Measurements from ENCODE around the gene DHFR.

DHFR gene

DNA sequence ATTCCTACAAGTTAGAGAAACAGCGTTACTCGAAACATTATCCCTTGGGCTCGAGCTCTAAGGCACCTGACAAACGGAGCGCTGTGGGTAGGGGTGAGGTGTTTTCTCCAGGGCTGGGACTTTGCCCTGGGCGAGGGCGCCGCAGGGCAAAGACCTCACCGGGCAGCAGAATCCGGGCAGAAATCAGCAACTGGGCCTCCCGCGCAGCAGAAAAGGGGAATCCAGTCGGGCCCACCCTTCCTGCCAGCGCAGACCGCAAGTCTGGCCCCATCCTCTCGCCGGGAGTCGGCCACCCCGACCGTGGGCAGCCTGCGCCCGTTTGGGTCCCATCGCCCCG lies 761 bp downstream of the DHFR start:
- DNase-seq, result no peak

DNA sequence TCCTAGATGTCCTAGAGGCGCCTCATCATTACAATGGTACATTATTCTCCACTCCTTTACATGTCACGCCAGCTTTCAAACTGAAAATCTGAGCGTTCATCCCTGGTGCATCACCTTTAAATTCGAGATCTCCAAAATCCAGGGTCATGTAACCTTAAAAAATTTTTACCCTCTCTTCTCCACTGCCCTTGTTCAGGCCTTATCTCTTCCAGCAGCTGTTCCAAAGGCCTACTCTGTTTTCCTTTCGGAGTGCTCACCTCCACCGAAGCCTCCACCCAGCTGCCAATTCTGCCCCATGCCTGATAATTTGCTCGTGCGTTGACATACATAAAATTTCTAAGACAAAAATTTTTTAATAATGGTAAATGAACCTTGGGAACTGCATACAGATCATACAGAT lies 1.3 kb downstream of the DHFR start:
- DNase-seq, result no peak

DNA sequence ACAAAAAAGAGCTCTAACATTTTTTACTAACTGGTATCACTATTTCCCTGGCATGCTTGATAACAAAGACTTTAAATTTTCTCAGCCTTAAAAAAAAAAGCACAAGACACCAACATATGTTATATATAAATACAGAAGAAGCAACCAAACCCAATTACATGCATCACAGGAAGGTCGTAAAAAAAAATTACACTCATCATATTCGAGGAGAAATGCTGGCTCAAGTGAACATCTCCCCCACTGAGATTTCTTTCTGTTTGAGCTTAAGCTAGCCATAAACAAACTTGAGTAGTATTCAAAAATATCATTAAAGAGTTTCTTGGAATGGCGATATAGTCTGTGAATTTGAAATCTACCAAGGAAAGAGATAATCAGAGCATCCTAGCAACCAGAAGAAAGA lies 7.9 kb downstream of the DHFR start:
- DNase-seq, result no peak

GRCh38 chr5:80644900-80645299 lies 9.9 kb downstream of the DHFR start:
- DNase-seq, result no peak

GRCh38 chr5:80641353-80641752 lies 13.4 kb downstream of the DHFR start:
- DNase-seq, result no peak

DNA sequence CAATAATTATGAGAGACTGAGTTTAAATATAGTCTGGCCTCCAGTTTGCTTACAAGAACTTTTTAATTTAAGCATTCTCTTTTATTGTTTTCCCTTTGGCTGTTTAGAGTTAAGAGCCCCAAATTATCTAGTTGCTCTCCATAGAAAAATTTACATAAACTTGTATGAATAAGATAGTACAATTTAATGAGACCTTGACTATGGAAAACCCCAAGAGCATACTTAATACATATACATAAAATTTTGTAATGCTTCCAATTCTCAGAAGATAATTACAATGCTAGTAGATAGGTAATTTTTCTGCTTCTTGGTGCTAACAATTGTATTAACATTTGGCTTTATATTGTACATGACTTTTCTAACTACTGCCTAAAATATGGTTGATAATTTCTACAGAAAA lies 20.6 kb downstream of the DHFR start:
- no peak for DNase-seq

GRCh38 chr5:80632700-80633099 lies 22.1 kb downstream of the DHFR start:
- no peak for DNase-seq

DNA sequence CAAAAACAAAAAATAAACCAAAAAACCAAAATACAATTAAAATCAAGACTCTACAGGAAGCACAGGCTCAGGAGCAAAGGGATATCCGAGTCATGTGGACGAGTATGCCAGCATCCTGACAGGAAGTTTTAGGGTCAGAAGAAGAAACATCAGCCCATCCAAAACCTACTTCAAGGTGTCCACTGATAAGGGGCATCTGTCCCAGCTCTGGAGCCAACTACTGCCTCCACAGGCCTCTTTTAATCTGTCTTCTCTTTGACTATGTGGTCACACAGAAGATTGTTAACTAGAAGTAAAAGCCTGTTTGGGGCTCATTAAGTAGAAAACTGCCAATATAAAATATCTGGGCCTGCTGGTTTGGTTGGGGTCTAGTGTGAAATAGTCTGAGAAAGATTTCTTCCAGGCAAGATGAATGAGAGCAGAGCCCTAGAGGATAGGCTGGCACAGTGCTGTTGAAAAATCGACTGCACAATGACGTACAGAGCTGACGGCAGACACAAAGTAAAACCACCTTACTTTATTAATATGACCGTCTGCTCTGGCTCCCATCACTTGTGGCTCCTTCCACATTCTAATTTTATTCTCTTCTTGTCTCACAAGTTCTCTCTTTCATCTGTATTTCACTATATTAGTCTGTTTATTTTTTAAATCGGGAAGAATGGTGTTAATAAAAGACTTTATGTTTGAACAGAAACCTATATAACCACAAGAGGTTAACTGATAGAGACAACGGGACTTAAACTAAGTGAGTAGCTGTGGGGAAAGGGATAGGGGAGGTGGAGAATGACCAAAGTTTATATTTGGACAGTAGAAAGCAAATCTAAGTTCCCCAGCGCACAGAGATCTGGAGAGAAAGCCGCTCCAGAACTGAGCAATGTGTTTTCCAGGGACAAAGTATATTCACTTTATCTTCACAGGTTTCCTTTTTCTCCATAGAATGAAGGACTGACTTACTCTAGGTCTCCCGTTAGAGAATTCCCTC lies 23.2 kb downstream of the DHFR start:
- DNase-seq, result no peak

DNA sequence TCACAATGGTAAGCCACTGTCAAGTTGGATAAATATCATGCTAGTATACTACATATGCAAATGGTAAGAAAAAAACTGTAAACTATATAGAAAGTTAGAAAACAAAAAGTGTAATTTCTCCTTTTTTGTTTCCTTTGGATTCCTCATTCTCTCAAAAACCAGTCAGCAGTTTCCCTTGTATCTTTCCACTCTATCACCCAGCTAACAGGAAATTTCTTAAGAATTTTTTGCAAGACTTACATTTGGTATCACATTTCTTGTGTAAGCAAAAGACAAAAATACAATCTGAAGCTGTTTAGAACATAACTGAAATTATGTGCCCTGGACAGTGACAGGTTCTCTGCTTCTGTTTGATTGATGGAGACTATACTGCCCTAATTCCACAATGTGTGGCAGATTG lies 25.5 kb downstream of the DHFR start:
- DNase-seq, result no peak

- no peak for DNase-seq
Observed at GRCh38 chr5:80625230-80625629, 29.6 kb downstream of the DHFR start.

GRCh38 chr5:80623999-80624398 lies 30.8 kb downstream of the DHFR start:
- DNase-seq, result no peak

- no peak for DNase-seq
Observed at GRCh38 chr5:80622756-80623155, 32.0 kb downstream of the DHFR start.

DNA sequence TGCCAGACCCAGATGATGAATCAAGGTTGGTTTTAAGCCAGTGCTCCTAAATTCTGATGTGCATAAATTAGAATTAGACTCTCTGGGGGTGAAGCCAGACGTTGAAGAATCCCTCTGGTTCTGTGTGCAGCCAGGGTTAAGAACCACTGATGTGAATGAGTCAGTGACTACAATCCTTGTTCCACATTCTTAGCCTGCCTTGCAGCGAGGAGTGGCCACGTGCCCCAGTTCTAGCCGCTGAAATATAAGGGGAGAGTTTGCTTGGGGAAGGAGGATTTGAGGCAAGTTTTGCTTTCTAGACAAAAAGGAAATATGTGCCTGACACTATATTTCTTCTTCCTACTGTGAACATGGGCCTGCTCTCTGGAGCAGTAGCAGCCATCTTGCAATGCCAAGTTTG lies 34.6 kb downstream of the DHFR start:
- no peak for DNase-seq

GRCh38 chr5:80619086-80619485 lies 35.7 kb downstream of the DHFR start:
- DNase-seq, result no peak

- no peak for DNase-seq
Observed at GRCh38 chr5:80618438-80618837, 36.3 kb downstream of the DHFR start.

DNA sequence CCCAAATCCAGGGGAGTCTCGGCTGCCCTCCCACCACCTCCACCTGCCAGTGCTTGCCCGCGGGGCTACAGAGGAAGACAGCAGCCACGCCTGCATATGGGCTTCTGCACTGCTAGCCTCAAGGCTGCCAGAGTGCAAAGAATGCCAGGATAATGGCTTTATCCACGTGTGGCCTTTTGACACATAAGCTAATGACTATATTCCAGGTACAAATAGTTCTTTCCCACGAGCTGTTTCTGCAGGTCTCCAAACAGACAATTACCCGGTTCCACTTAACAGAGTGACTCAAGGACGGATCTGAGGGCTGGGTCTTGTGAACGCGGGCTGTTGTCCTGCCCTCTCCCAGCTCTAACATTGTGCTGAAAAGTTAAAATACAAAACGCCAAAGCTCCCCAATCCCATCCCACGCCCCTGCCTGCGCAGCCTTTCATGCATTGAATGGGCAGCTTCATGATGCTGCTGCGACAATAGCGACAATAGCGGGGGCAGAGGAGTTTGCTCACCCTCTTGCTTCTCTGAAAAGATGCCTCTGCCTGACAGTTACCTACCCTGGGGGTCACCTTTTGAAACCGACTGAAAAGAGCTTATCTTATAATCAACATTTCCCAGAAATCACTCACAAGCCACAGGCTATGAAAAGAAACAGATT lies 39.4 kb downstream of the DHFR start:
- no peak for DNase-seq

DNA sequence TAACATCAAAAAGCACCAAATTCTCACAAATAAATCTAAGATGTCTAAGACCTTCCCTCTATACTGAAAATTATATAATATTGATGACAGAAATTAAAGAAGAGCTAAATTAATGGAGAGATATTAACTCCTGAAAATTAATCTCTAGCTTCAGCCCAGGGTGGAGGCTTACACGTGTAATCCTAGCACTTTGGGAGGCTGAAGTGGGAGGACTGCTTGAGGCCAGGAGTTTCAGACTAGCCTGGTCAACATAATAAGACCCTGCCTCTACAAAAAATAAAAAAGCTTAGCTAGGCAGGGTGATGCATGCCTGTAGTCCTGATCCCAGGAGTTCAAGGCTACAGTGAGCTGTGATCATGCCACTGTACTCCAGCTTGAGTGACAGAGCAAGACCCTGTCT lies 45.1 kb downstream of the DHFR start:
- DNase-seq, result no peak

GRCh38 chr5:80608731-80609130 lies 46.1 kb downstream of the DHFR start:
- peak; percentile 93 for DNase-seq

- DNase-seq, result no peak
Observed at GRCh38 chr5:80607832-80608231, 47.0 kb downstream of the DHFR start.

DNA sequence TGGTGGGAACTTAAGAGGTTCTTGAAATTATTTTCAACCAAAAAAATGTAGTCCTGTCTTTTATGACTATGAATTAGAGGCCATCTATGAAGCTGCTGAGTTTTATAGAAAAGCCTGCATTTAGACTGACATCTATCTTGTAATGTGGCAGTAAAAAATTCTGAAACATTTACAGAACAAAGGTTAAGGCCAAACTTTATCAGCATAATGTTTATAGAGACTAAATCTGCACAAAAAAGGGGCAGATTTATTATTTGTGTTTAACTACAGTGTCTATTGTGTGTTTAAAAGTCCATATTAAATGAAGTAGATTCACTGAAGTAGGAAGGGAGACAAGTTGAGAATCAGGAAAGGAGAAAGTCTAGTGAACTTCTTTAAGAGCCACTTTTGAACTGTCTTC lies 47.4 kb downstream of the DHFR start:
- no peak for DNase-seq

- DNase-seq, result no peak
Observed at GRCh38 chr5:80600943-80601693, 53.7 kb downstream of the DHFR start.

DNA sequence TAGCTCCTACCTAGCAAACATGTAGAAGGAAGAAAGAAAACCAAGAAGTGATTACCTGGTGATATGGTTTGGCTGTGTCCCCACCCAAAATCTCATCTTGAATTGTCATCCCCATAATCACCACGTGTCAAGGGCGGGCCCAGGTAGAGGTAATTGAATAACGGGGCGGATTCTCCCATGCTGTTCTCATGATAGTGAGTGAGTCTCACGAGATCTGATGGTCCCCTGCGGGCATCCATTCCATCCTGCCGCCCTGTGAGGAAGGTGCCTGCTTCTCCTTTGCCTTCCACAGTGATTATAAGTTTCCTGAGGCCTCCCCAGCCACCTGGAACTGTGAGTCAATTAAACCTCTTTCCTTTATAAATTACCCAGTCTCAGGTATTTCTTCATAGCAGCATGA lies 57.3 kb downstream of the DHFR start:
- no peak for DNase-seq

GRCh38 chr5:80594810-80595209 lies 60.0 kb downstream of the DHFR start:
- no peak for DNase-seq

DNA sequence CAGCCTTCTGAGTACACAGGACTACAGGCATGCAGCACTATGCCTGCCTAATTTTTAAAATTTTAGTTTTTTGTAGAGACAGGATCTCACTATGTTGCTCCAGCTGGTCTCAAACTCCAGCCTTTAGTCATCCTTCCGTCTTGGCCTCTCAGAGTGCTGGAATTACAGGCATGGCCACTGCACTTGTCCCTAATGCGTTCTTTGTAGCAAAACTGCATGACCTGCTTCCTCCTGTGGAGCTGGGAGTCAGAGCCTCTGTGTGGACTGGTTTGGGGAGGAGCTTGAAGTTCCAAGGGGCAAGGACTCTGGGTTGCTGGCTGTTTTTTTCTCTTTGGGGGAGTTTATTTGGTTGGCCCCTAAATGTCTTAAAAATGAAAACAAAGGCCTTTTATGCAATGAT lies 62.0 kb downstream of the DHFR start:
- no peak for DNase-seq
